HG02973 (cell line): ENCODE results near the gene PPT2.

Source experiments
- ATAC-seq: cut with Tn5 transposase; IDR thresholded peaks from one replicate; pipeline ENCODE4 v1.9.1; 2021; ENCODE audit warnings: moderate library complexity; ENCODE audit not compliant: unreplicated experiment

PPT2 gene

DNA sequence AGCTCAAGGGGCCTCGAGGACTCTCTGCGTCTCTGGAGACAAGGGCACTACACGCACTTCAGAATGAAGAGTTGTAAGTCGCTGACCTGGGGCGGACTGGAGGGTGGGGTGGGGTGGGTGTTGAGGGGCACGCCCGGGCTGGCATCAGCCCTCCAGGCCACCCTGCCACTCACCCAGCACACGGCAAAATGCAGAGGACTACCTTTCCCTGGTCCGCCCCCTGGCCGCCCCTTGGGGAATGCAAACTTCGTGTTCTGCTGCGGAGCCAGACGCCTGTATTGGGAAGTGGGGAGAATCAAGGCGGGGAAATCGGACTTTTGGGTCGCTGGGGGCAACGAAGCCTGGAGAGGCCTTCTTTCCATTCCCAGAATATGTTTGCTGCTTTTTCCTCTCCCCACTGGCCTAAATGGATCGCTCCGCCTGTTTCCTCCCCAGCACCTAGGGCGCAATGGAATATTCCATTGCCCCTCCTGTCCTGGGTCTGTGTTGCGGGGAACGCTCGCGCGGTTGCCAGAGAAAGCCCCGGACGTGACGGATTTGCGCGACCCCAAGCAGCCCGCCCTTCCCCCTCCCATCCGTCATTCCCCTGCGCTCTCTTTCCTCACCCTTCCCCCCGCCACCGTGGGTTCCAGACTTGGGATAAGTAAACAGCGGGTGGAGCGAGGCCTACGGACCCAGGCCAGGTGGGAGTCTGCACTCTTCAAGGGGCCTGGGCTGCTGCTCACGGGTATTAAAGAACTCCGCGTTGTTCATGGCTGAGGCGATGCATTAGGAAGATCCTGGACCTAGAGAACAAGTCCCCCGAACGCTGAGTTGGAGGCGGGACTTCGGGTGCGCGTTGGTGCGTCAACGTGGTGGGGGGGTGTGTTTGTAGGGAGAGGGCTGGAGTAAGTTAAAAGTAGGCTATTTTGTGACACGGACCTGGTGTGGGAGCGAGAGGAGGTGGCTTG, at the start of gene PPT2:
PPT2 (plus strand) TSS at position 578 of the 950 bp plus-strand sequence. CDS start 454 bp downstream, outside the sequence.
- no peak for ATAC-seq

- ATAC-seq = no peak
These were observed 48.5 kb upstream of the PPT2 start for GRCh38 chr6:32105433-32105832.

GRCh38 chr6:32107406-32107805, 46.5 kb upstream of the PPT2 start:
- ATAC-seq = no peak

DNA sequence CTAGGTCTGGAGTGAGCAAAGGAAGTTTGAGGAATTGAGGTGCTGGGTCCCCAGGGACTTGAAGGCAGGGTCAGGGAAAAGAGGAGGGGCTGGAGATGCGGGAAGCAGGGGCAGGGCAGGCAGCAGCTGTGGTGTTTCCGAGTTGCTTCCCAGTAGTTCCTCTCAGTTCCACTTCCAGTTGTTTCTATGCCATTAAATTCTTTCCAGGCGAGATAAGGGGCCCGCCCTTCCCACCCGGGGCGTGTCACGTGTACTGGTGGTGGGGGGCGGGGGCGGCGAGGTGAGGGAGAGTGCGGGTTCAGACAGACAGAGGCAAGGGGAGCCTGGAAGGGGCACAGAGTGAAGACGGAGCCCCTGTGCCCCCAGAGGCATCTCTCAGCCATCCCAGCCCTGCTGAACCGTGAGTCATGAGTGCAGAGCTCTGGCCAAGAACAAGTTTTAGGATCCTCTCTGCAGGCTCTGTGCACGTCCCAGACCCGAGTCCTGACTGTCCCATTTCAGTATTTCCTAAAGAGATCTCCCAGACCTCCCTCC, 45.8 kb upstream of the PPT2 start:
- no peak for ATAC-seq

GRCh38 chr6:32108727-32109113, 45.2 kb upstream of the PPT2 start:
- no peak for ATAC-seq

DNA sequence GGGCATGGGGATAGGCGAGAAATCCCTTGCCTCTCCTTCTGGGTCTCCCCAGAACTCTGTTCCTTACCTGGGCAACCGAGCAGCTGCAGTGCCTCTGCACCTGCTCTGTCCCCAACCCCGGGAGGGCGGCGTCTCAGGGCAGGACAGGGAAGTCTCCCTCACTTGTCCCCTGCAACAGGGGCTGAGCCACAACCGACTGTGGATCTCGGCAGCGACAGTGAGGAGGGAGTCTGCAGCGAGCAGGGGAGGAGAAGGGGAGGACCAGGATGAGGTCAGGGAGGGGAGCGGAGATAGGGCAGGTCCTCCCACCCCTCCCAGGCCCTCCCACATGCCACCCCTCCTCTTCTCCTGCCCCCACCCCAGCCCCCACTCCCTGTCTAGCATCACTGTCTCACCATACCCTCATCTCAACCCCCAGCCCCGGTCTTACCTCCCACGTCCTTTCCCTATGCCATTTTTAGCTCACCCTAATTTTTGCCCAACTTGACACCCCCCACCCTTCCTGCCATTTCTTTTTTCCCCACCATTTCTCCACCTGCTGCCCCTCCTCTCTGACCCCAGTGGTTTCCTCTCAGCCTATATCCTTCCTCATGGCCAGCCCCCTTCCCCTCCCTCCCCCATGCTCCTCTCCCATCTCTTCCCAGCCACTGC, 44.7 kb upstream of the PPT2 start, which contains the start of gene TNXB:
TNXB (minus strand) TSS at position 225 of the 651 bp plus-strand sequence. CDS start 11,140 bp downstream, outside the sequence.
- no peak for ATAC-seq

- no peak for ATAC-seq
These were observed 44.2 kb upstream of the PPT2 start for GRCh38 chr6:32109765-32110160.

- ATAC-seq = no peak
These were observed 43.3 kb upstream of the PPT2 start for GRCh38 chr6:32110632-32111031.

DNA sequence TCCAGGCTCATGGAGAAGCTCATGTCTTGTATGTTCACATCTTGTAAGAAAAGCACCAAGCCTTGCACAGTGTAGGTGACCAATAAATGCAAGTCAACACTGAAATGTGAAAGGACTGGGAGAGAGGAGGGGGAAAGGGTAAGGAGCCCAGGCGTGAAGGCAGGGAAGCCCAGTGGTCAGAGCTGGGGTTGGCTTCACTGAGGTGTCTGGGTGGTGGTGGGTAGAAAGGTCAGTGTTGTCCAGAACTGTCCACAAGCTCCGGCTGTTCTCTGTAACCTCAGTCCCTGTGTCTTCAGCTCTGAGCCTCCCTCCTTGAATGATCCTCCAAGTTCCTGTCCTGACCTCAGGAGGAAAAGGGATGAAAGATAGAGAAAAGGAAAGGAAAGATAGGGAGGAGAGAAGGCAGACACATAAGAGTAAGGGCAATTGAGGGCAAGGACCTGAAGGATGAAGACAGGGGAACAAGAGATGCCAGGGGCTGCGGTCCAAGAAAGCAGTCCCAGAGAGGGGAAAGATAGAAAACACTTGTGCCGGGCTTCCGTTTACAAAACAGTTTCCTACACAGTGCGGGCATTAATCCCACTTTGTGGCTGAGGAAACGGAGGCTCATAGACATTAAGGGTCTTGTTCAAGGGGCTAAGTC, 42.4 kb upstream of the PPT2 start:
- no peak for ATAC-seq

- no peak for ATAC-seq
These were observed 41.4 kb upstream of the PPT2 start for GRCh38 chr6:32112431-32112980.

GRCh38 chr6:32113386-32114352, 40.3 kb upstream of the PPT2 start:
- ATAC-seq = no peak

GRCh38 chr6:32114796-32115195, 39.1 kb upstream of the PPT2 start:
- ATAC-seq = no peak

GRCh38 chr6:32115623-32116022, 38.3 kb upstream of the PPT2 start:
- ATAC-seq = no peak

- no peak for ATAC-seq
These were observed 37.3 kb upstream of the PPT2 start for GRCh38 chr6:32116674-32117073.

DNA sequence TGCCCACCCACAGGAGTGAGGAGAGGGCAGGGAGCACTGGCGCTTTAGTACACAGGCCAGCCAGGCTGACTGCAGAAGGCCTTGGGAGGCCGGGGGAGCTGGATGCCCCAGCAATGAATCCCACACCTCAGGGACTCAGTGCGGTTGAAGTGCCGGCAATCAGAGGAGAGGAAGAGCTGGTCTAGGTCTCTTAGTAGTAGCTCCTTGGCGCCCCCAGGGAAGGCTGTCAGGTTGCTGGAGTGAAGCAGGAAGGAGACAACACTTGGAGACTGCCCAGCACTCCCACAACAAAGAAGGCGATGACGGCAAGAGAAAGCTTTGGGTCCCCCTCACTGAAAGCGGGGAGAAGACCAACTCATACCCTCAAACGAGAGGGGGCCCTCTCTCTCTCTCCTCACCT, 36.5 kb upstream of the PPT2 start:
- no peak for ATAC-seq

GRCh38 chr6:32118782-32119628, 34.9 kb upstream of the PPT2 start:
- no peak for ATAC-seq

GRCh38 chr6:32120573-32121059, 33.3 kb upstream of the PPT2 start:
- no peak for ATAC-seq

DNA sequence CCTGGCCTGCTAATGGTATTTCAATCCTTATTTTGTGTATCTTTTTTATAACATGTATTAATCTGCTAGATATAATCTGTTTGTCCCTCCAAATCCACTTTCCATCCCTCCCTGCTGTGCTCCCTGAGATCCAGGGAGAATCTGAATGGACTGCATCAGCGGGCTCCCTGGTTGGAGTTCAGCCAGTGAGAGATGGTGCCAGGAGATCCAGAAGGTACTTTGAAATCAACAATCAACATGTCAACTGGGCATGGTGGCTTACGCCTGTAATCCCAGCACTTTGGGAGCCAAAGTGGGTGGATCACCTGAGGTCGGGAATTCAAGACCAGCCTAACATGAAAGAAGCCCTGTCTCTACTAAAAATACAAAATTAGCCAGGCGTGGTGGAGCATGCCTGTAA, 30.3 kb upstream of the PPT2 start:
- no peak for ATAC-seq

- ATAC-seq = no peak
These were observed 27.1 kb upstream of the PPT2 start for GRCh38 chr6:32126880-32127279.
